SH-SY5Y (cell line): ENCODE results near the gene CLDN34.

ENCODE experiments used
- GATA2 ChIP-seq: IDR thresholded peaks from 2 replicates; pipeline ENCODE4 v1.6.1; 2011; ENCODE audit warnings: mild to moderate bottlenecking, low read depth, low read length
- GATA3 ChIP-seq: IDR thresholded peaks from 2 replicates; pipeline ENCODE4 v1.6.1; 2011; ENCODE audit warnings: low read depth, mild to moderate bottlenecking, low read length, moderate library complexity

DNA sequence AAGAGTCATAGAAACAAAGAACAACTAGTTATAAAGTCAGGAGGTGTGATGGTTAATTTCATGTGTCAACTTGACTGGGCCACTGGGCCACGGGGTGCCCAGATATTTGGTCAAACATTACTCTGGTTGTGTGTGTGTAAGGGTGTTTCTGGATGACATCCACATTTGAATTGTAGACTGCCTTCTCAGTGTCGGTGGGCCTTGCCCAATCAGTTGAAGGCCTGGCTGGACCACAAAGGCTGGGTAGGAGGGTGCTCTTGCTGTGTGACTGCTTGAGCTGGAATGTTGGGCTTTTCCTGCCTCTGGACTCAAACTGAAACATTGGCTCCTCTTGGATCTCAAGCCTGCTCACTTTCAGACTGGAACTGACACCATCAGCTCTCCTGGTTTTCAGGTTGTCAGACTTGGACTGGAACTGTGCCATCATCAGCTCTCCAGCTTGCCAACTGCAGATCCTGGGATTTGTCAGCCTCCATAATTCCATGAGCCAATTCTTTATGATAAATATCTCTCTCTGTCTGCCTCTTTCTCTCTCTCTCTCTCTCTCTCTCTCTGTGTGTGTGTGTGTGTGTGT lies 41.4 kb downstream of the CLDN34 start:
- no peak for TF ChIP-seq GATA2
- TF ChIP-seq GATA3 = no peak
